Liver (tissue), 9 donors: ENCODE results near the gene CASTOR1. TPM values are rescaled to one million over a fixed set of nuclear protein-coding genes. Genes with fewer than 3 reads are reported as not detected.

Experiments used
- DNase-seq: peaks from one replicate; pipeline ENCODE4 v3.0.0-alpha.2; 2017; ENCODE audit warnings: low spot score
- H3K27ac ChIP-seq, 2 donors: one replicate each; pipeline ENCODE4 v1.7.0; 2013; ENCODE audit warnings: inconsistent platforms in 2 of 2, low read length in 2 of 2, control low read depth in 1 of 2, low read depth in 1 of 2, mild to moderate bottlenecking in 1 of 2
- H3K27me3 ChIP-seq, 4 donors: one replicate each; pipeline versions ENCODE4 v1.6.1 to v1.7.0; 2013; ENCODE audit warnings: low read length in 3 of 4, inconsistent platforms in 1 of 4, mild to moderate bottlenecking in 1 of 4, moderate library complexity in 1 of 4; ENCODE audit not compliant: control insufficient read depth in 4 of 4, insufficient read depth in 4 of 4
- H3K36me3 ChIP-seq, 4 donors: one replicate each; pipeline versions ENCODE4 v1.6.1 to v1.7.0; 2013; ENCODE audit warnings: low read length in 3 of 4, mild to moderate bottlenecking in 3 of 4, low read depth in 1 of 4, moderate library complexity in 1 of 4; ENCODE audit not compliant: control insufficient read depth in 4 of 4, insufficient read depth in 3 of 4
- H3K4me1 ChIP-seq, 4 donors: one replicate each; pipeline versions ENCODE4 v1.6.1 to v1.7.0; 2013; ENCODE audit warnings: low read length in 3 of 4, mild to moderate bottlenecking in 3 of 4, moderate library complexity in 1 of 4; ENCODE audit not compliant: control insufficient read depth in 4 of 4, insufficient read depth in 4 of 4
- H3K4me3 ChIP-seq, 3 donors: one replicate each; pipeline versions ENCODE4 v1.6.1 to v1.7.0; 2013; ENCODE audit warnings: low read length in 3 of 3, control low read depth in 1 of 3, low read depth in 1 of 3, mild to moderate bottlenecking in 1 of 3
- H3K9ac ChIP-seq, 2 donors: one replicate each; pipeline ENCODE4 v1.7.0; 2013; ENCODE audit warnings: low read length in 2 of 2, mild to moderate bottlenecking in 2 of 2, moderate library complexity in 2 of 2, control low read depth in 1 of 2, low read depth in 1 of 2
- H3K9me3 ChIP-seq, 4 donors: one replicate each; pipeline versions ENCODE4 v1.6.1 to v1.7.0; 2013; ENCODE audit warnings: low read length in 3 of 4; ENCODE audit not compliant: control insufficient read depth in 4 of 4
- EGR1 ChIP-seq, 2 donors: IDR thresholded peaks; 2 replicates each; pipeline ENCODE4 v1.6.1; 2016 to 2018; ENCODE audit warnings: antibody characterized with exemption in 2 of 2, low read depth in 2 of 2
- FOXA1 ChIP-seq: IDR thresholded peaks from 2 replicates; pipeline ENCODE4 v1.6.1; 2016; ENCODE audit warnings: antibody characterized with exemption
- FOXA2 ChIP-seq: IDR thresholded peaks from 2 replicates; pipeline ENCODE4 v1.6.1; 2016; ENCODE audit warnings: antibody characterized with exemption
- GABPA ChIP-seq, 2 donors: IDR thresholded peaks in 1 of 2; conservative IDR thresholded peaks in 1 of 2; 2 replicates each; pipeline ENCODE4 v1.6.1; 2016; ENCODE audit warnings: antibody characterized with exemption in 2 of 2, mild to moderate bottlenecking in 1 of 2, moderate library complexity in 1 of 2
- HNF4A ChIP-seq, 2 donors: conservative IDR thresholded peaks; 2 replicates each; pipeline ENCODE4 v1.6.1; 2016; ENCODE audit warnings: antibody characterized with exemption in 2 of 2, mild to moderate bottlenecking in 2 of 2
- HNF4G ChIP-seq: IDR thresholded peaks from 2 replicates; pipeline ENCODE4 v1.6.1; 2016; ENCODE audit warnings: antibody characterized with exemption
- NR2F2 ChIP-seq: IDR thresholded peaks from 2 replicates; pipeline ENCODE4 v1.6.1; 2016; ENCODE audit warnings: antibody characterized with exemption
- RAD21 ChIP-seq, 2 donors: IDR thresholded peaks; 2 replicates each; pipeline ENCODE4 v1.6.1; 2016; ENCODE audit warnings: antibody characterized with exemption in 2 of 2, mild to moderate bottlenecking in 2 of 2
- RXRA ChIP-seq, 2 donors: IDR thresholded peaks; 2 replicates each; pipeline ENCODE4 v1.6.1; 2017 to 2018; ENCODE audit warnings: antibody characterized with exemption in 2 of 2, mild to moderate bottlenecking in 1 of 2
- TAF1 ChIP-seq: conservative IDR thresholded peaks from 2 replicates; pipeline ENCODE4 v1.6.1; 2016; ENCODE audit warnings: antibody characterized with exemption, mild to moderate bottlenecking
- YY1 ChIP-seq: IDR thresholded peaks from 2 replicates; pipeline ENCODE4 v1.6.1; 2016; ENCODE audit warnings: antibody characterized with exemption, mild to moderate bottlenecking
- WGBS: extraction: QIAGEN DNeasy Blood & Tissue Kit; methylation state at CpG from one replicate; pipeline ENCODE4 v1.1.7; 2013; 5-methylcytosine and 5-hydroxymethylcytosine counted together
- polyA plus RNA-seq, 2 donors: library from polyadenylated mRNA; stranded (reverse) in 1 of 2; unstranded in 1 of 2; fragments of 200-250 nt in 1 of 2; fragments of >200 nt in 1 of 2; fragmentation: Nextera tagmentation in 1 of 2; extraction: Ambion mirVana in 1 of 2; gene quantifications; one replicate each; pipeline versions ENCODE4 v1.2.1 to v1.2.3, GENCODE V29; 2013 to 2015
- total RNA-seq, 2 donors: library from RNA; depleted of rRNA; stranded (reverse); fragments of >200 nt; gene quantifications; one replicate each; pipeline ENCODE4 v1.2.3, GENCODE V29; 2014
- TF ChIP-seq, protein P1 (sequence below): IDR thresholded peaks from 2 replicates; pipeline ENCODE4 v1.6.1; 2016; ENCODE audit warnings: antibody characterized with exemption, mild to moderate bottlenecking
- TF ChIP-seq, protein P2 (sequence below): IDR thresholded peaks from 2 replicates; pipeline ENCODE4 v1.6.1; 2016; ENCODE audit warnings: antibody characterized with exemption
- TF ChIP-seq, protein P3 (sequence below): fragments of 150-350 bp; IDR thresholded peaks from 2 replicates; pipeline ENCODE4 v1.5.1; 2017; ENCODE audit warnings: improper control_type of control experiment, low read depth, low read length; ENCODE audit not compliant: missing input control
- TF ChIP-seq, protein P4 (sequence below): IDR thresholded peaks from 2 replicates; pipeline ENCODE4 v1.6.1; 2016; ENCODE audit warnings: antibody characterized with exemption
- TF ChIP-seq, protein P5 (sequence below): IDR thresholded peaks from 2 replicates; pipeline ENCODE4 v1.6.1; 2016; ENCODE audit warnings: antibody characterized with exemption
- donor health status: healthy.
- donor health status: healthy.
- donor health status: healthy.
- donor health status: healthy.
- donor health status: healthy.

The CASTOR1 gene
- total and polyA plus RNA-seq, 4 donors: 1.8 to 5.4 (median 2.4) TPM

DNA sequence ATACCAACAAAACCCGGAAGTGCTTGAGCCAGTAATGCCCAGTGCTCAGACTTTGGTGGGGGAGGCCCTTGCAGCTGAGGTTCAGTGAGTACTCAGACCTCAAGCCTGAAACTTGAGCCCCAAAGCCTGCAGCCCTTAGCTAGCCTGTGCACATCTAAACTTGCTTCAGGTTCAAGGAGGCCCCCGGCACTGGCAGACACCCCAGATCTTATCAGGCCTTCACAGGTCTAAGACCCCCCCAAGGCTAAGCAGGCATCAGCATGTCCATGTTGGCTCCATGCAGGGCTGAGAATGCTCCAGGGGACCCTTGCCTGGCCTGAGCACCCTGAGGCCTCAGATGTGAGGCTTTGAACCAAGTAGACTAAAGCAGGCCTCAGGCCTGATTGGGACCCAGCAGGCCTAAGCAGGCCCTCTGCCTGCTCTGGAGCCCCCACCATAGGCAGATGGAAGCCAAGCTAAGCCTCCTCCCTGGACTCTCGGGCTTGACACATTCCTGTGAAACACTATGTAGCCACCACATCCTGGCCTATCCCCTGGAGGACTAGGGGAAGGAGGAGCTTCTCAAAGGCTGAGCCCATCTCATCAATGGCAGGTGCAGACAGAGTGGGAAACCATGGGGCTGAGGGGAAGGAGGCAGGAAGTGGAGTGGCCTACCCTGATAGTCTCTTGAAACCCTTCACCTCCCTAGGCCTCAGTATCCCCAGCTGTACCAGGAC, 1.2 kb upstream of the CASTOR1 start:
- no peaks in the 10 kb centered on the region for H3K27me3 ChIP-seq
- peak overlapping the region; percentile 45 to 51 for H3K27ac ChIP-seq
- 63% methylated on average over 3 of the region's 3 CpGs for WGBS
- peaks cover 7 to 28% (median 11%) of the 10 kb centered on the region in 4 donors for H3K36me3 ChIP-seq
- no peak overlapping the region for H3K4me3 ChIP-seq
- H3K9me3 ChIP-seq: no peaks in the 10 kb centered on the region
- no peak overlapping the region for H3K9ac ChIP-seq
- DNase-seq: no peak
- TF ChIP-seq, protein P1, sequence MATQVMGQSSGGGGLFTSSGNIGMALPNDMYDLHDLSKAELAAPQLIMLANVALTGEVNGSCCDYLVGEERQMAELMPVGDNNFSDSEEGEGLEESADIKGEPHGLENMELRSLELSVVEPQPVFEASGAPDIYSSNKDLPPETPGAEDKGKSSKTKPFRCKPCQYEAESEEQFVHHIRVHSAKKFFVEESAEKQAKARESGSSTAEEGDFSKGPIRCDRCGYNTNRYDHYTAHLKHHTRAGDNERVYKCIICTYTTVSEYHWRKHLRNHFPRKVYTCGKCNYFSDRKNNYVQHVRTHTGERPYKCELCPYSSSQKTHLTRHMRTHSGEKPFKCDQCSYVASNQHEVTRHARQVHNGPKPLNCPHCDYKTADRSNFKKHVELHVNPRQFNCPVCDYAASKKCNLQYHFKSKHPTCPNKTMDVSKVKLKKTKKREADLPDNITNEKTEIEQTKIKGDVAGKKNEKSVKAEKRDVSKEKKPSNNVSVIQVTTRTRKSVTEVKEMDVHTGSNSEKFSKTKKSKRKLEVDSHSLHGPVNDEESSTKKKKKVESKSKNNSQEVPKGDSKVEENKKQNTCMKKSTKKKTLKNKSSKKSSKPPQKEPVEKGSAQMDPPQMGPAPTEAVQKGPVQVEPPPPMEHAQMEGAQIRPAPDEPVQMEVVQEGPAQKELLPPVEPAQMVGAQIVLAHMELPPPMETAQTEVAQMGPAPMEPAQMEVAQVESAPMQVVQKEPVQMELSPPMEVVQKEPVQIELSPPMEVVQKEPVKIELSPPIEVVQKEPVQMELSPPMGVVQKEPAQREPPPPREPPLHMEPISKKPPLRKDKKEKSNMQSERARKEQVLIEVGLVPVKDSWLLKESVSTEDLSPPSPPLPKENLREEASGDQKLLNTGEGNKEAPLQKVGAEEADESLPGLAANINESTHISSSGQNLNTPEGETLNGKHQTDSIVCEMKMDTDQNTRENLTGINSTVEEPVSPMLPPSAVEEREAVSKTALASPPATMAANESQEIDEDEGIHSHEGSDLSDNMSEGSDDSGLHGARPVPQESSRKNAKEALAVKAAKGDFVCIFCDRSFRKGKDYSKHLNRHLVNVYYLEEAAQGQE: no peak
- TF ChIP-seq FOXA1: no peak
- TF ChIP-seq EGR1 (IDR thresholded peaks at IDR 0.05; ENCODE audit: low read depth in 2 of 2): no peak
- no peak for TF ChIP-seq HNF4G
- no peak for TF ChIP-seq RAD21 (IDR thresholded peaks at IDR 0.05)
- TF ChIP-seq, protein P2, sequence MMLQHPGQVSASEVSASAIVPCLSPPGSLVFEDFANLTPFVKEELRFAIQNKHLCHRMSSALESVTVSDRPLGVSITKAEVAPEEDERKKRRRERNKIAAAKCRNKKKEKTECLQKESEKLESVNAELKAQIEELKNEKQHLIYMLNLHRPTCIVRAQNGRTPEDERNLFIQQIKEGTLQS: no peak
- TF ChIP-seq HNF4A (conservative IDR thresholded peaks at IDR 0.05): no peak
- TF ChIP-seq, protein P3, sequence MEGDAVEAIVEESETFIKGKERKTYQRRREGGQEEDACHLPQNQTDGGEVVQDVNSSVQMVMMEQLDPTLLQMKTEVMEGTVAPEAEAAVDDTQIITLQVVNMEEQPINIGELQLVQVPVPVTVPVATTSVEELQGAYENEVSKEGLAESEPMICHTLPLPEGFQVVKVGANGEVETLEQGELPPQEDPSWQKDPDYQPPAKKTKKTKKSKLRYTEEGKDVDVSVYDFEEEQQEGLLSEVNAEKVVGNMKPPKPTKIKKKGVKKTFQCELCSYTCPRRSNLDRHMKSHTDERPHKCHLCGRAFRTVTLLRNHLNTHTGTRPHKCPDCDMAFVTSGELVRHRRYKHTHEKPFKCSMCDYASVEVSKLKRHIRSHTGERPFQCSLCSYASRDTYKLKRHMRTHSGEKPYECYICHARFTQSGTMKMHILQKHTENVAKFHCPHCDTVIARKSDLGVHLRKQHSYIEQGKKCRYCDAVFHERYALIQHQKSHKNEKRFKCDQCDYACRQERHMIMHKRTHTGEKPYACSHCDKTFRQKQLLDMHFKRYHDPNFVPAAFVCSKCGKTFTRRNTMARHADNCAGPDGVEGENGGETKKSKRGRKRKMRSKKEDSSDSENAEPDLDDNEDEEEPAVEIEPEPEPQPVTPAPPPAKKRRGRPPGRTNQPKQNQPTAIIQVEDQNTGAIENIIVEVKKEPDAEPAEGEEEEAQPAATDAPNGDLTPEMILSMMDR: no peak
- no peak for TF ChIP-seq NR2F2
- no peak for TF ChIP-seq FOXA2
- TF ChIP-seq, protein P4, sequence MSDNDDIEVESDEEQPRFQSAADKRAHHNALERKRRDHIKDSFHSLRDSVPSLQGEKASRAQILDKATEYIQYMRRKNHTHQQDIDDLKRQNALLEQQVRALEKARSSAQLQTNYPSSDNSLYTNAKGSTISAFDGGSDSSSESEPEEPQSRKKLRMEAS: no peak
- H3K4me1 ChIP-seq: peaks cover 8 to 44% (median 33%) of the 10 kb centered on the region in 4 donors

DNA sequence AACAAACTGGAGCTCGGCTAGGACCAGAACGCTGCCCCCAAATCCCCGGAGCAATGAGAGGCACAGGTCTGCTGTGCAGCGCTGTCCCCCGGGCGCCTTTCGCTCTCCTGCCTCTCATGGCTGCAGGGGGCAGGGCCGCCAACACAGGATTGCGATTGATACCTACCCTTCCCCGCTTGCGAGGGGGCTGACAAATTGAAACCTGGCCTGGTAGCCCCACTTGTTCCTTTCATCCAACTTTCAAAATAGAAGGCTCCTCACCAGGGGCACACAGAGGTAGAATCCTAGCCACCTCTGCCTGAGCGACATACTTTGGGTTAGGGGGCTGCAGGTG, 642 bp upstream of the CASTOR1 start:
- no peak for DNase-seq
- H3K27ac ChIP-seq: peak overlapping the region; percentile 45 to 51
- 26% methylated on average over 12 of the region's 12 CpGs for WGBS
- H3K4me1 ChIP-seq: peaks cover 8 to 44% (median 33%) of the 10 kb centered on the region in 4 donors
- H3K9ac ChIP-seq: no peak overlapping the region
- H3K27me3 ChIP-seq: no peaks in the 10 kb centered on the region
- peaks cover 6 to 34% (median 11%) of the 10 kb centered on the region in 4 donors for H3K36me3 ChIP-seq
- H3K9me3 ChIP-seq: no peaks in the 10 kb centered on the region
- peak overlapping the region; percentile 16 to 57 (median 51) for H3K4me3 ChIP-seq
- TF ChIP-seq, protein P3: no peak
- TF ChIP-seq RAD21 (IDR thresholded peaks at IDR 0.05) (no peak), HNF4A (conservative IDR thresholded peaks at IDR 0.05) (no peak), GABPA (IDR thresholded peaks at IDR 0.05 in 1 of 2, conservative IDR thresholded peaks at IDR 0.05 in 1 of 2) (no peak), FOXA2 (no peak), FOXA1 (no peak), YY1 (no peak), HNF4G (no peak), RXRA (IDR thresholded peaks at IDR 0.05) (no peak), NR2F2 (no peak), TAF1 (no peak)
- TF ChIP-seq, protein P2: no peak
- TF ChIP-seq, protein P5, sequence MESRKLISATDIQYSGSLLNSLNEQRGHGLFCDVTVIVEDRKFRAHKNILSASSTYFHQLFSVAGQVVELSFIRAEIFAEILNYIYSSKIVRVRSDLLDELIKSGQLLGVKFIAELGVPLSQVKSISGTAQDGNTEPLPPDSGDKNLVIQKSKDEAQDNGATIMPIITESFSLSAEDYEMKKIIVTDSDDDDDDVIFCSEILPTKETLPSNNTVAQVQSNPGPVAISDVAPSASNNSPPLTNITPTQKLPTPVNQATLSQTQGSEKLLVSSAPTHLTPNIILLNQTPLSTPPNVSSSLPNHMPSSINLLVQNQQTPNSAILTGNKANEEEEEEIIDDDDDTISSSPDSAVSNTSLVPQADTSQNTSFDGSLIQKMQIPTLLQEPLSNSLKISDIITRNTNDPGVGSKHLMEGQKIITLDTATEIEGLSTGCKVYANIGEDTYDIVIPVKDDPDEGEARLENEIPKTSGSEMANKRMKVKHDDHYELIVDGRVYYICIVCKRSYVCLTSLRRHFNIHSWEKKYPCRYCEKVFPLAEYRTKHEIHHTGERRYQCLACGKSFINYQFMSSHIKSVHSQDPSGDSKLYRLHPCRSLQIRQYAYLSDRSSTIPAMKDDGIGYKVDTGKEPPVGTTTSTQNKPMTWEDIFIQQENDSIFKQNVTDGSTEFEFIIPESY: no peak
- TF ChIP-seq, protein P1: no peak
